Nephron progenitor cell (in vitro differentiated cells): ENCODE results near the gene SCN1B.
"Not testable (repeated sequence)": the region's sequence is repeated elsewhere in the genome, so short reads cannot be mapped to it uniquely, and the experiment has no call there.

Source experiments
- DNase-seq: peaks from one replicate; pipeline ENCODE4 v3.0.0; 2021
- H3K27ac Mint-ChIP-seq: 2 replicates; pipeline ENCODE4 v1.8.0; 2021; ENCODE audit warnings: mild to moderate bottlenecking, moderate library complexity, mixed read lengths
- H3K27me3 Mint-ChIP-seq: 2 replicates; pipeline ENCODE4 v1.8.0; 2021; ENCODE audit warnings: mild to moderate bottlenecking, low read depth, mixed read lengths; ENCODE audit not compliant: poor library complexity
- H3K36me3 Mint-ChIP-seq: 2 replicates; pipeline ENCODE4 v1.8.0; 2021; ENCODE audit warnings: low read depth, mixed read lengths
- H3K4me1 Mint-ChIP-seq: 2 replicates; pipeline ENCODE4 v1.8.0; 2021; ENCODE audit warnings: mixed read lengths
- H3K4me3 Mint-ChIP-seq: 2 replicates; pipeline ENCODE4 v1.8.0; 2021; ENCODE audit warnings: mild to moderate bottlenecking, moderate library complexity, mixed read lengths
- H3K9me3 Mint-ChIP-seq: 2 replicates; pipeline ENCODE4 v1.8.0; 2021; ENCODE audit warnings: mild to moderate bottlenecking, moderate library complexity, mixed read lengths
- TF ChIP-seq, protein P1 (sequence below): fragments of 200-600 bp; sonication (generic); IDR thresholded peaks from 2 replicates; pipeline ENCODE4 v1.5.0; 2021; ENCODE audit warnings: antibody characterized with exemption

SCN1B gene

DNA sequence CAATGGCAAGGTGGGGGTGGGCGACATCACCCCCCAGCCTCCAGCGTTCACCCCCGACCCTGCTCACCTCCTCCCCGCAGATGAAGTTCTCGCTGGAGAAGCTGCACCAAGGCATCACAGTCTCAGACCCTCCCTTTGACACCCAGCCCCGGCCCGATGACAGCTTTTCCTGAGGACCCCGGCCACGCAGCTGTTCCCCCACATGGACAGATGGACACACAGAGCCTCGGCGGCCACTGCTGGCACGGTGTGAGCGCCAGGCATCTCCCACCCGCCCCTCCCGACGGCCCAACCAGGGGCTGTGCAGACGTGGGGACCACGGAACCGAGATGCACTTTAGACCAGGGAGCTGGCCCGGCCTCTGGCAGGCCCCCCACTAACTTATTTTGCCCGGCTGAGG is 4.3 kb upstream of the SCN1B start:
- peaks cover 36% of the 10 kb centered on the region for H3K36me3 Mint-ChIP-seq
- peaks cover 10% of the 10 kb centered on the region for H3K27me3 Mint-ChIP-seq
- no peak overlapping the region for H3K4me3 Mint-ChIP-seq
- TF ChIP-seq, protein P1, sequence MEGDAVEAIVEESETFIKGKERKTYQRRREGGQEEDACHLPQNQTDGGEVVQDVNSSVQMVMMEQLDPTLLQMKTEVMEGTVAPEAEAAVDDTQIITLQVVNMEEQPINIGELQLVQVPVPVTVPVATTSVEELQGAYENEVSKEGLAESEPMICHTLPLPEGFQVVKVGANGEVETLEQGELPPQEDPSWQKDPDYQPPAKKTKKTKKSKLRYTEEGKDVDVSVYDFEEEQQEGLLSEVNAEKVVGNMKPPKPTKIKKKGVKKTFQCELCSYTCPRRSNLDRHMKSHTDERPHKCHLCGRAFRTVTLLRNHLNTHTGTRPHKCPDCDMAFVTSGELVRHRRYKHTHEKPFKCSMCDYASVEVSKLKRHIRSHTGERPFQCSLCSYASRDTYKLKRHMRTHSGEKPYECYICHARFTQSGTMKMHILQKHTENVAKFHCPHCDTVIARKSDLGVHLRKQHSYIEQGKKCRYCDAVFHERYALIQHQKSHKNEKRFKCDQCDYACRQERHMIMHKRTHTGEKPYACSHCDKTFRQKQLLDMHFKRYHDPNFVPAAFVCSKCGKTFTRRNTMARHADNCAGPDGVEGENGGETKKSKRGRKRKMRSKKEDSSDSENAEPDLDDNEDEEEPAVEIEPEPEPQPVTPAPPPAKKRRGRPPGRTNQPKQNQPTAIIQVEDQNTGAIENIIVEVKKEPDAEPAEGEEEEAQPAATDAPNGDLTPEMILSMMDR: no peak
- H3K4me1 Mint-ChIP-seq: peaks cover under 1% of the 10 kb centered on the region
- H3K9me3 Mint-ChIP-seq: no peaks in the 10 kb centered on the region
- no peak overlapping the region for H3K27ac Mint-ChIP-seq
- no peak for DNase-seq

DNA sequence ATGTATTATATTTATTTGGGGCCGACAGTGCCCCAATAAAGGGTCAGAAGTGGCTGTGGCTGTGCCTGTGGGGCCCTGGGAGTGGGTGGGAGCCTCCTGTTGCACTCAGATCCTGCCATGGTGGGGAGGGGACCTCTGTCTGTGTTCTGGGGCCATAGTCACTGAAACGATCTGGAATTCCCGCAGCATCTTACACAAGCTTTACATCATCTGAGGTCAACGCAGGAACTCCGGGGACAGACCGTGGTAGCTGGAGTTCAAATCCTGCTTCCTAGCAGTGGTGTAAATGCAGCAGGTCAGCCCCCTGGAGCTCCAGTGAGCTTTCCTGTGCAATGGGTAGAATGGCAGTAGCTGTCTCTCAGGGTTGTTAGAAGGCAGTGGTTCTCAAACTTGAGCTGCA is 3.9 kb upstream of the SCN1B start:
- Mint-ChIP-seq H3K27me3 (peaks cover 15% of the 10 kb centered on the region), H3K27ac (no peak overlapping the region), H3K9me3 (no peaks in the 10 kb centered on the region), H3K4me3 (no peak overlapping the region), H3K4me1 (peaks cover 5% of the 10 kb centered on the region), H3K36me3 (peaks cover 32% of the 10 kb centered on the region)
- no peak for DNase-seq
- TF ChIP-seq, protein P1: no peak

DNA sequence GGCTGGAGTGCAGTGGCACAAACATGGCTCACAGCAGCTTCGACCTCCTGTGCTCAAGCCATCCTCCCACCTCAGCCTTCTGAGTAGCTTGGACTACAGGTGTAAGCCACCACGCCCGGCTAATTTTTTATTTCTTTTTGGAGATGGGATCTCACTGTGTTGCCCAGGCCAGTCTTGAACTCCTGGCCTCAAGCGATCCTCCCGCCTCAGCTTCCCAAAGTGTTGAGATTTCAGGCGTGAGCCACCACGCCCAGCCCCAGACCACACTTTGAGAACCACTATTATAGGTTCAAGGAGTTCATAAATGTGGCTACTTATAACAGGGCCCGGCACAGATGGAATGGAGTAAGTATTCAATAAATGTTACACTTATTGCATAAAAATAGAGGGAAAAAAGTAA is 3.3 kb upstream of the SCN1B start:
- Mint-ChIP-seq H3K27me3 (peaks cover 21% of the 10 kb centered on the region), H3K4me1 (peaks cover 11% of the 10 kb centered on the region), H3K36me3 (peaks cover 32% of the 10 kb centered on the region), H3K9me3 (no peaks in the 10 kb centered on the region), H3K27ac (peak overlapping the region; percentile 21), H3K4me3 (no peak overlapping the region)
- DNase-seq: no peak
- TF ChIP-seq, protein P1: no peak

DNA sequence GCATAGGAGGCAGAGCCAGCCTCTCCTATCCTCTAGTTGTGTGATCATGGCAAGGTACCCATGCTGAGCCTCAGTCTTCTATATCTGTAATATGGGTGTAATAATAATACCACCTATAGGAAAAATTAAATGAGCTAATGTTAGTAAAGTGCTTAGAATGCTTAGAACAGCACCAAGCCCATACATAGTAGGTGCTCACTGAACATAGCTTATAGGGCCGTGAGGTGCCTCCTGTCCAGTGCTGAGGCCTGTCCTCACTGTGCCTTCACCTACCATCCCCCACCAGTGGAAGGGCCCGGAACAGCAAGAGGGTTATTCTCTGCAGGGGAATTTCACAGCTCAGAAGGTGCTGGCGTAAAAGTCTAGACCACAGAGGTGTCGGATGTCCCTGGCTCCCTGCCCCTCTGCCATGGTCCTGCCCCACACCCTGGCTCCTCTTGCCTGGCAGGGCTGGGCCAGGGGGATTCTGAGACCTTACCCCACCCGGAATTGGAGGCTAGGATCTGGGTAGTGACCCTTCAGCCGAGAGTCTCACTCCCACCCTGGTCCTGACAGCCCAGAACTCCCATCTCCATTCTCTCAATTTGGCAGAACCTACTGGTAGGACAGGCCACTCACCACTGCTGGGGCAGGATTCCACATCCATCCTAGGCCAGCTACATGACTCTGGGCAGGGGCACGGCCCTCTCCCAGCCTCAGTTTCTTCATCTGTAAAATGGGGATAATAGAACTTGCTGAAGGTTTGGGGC is 2.2 kb upstream of the SCN1B start:
- peaks cover 36% of the 10 kb centered on the region for H3K36me3 Mint-ChIP-seq
- DNase-seq: no peak

DNA sequence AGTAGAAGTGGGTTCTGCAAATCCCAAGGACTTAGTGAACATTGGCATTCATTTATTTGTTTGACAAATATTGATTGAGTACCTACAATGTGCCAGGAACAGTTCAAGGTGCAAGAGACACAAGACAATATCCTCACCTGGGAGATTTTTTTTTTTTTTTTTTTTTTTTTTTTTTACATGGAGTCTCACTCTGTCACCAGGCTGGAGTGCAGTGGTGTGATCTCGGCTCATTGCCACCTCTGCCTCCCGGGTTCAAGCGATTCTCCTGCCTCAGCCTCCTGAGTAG is 1.7 kb upstream of the SCN1B start:
- DNase-seq, H3K27ac Mint-ChIP-seq, H3K9me3 Mint-ChIP-seq: not testable (repeated sequence)
- peak overlapping the region; percentile 57 for H3K4me3 Mint-ChIP-seq
- H3K4me1 Mint-ChIP-seq: peaks cover 26% of the 10 kb centered on the region
- peaks cover 32% of the 10 kb centered on the region for H3K27me3 Mint-ChIP-seq
- peaks cover 40% of the 10 kb centered on the region for H3K36me3 Mint-ChIP-seq

More for the DNA sequence above, 2.2 kb upstream of the SCN1B start:
- Mint-ChIP-seq H3K4me1 (peaks cover 21% of the 10 kb centered on the region), H3K27ac (no peak overlapping the region), H3K4me3 (peak overlapping the region; percentile 57), H3K9me3 (no peaks in the 10 kb centered on the region), H3K27me3 (peaks cover 27% of the 10 kb centered on the region)
- TF ChIP-seq, protein P1: no peak

- Mint-ChIP-seq H3K27me3 (peaks cover 36% of the 10 kb centered on the region), H3K4me1 (peaks cover 27% of the 10 kb centered on the region), H3K4me3 (peak overlapping the region; percentile 70), H3K36me3 (peaks cover 34% of the 10 kb centered on the region)
- not testable (repeated sequence) for H3K9me3 Mint-ChIP-seq, DNase-seq, H3K27ac Mint-ChIP-seq
Measured at GRCh38 chr19:35029275-35029736, 964 bp upstream of the SCN1B start.

- H3K4me3 Mint-ChIP-seq: peak overlapping the region; percentile 70
- H3K27ac Mint-ChIP-seq: no peak overlapping the region
- H3K27me3 Mint-ChIP-seq: peaks cover 36% of the 10 kb centered on the region
- peaks cover 37% of the 10 kb centered on the region for H3K36me3 Mint-ChIP-seq
- DNase-seq: no peak
- peaks cover 27% of the 10 kb centered on the region for H3K4me1 Mint-ChIP-seq
- TF ChIP-seq, protein P1: no peak
- H3K9me3 Mint-ChIP-seq: no peaks in the 10 kb centered on the region
Measured at GRCh38 chr19:35029737-35030256, 473 bp upstream of the SCN1B start.
